ENCODE data around the gene MAP1LC3B.
"Not testable (repeated sequence)": the region's sequence is repeated elsewhere in the genome, so short reads cannot be mapped to it uniquely, and the experiment has no call there.

The MAP1LC3B gene

DNA sequence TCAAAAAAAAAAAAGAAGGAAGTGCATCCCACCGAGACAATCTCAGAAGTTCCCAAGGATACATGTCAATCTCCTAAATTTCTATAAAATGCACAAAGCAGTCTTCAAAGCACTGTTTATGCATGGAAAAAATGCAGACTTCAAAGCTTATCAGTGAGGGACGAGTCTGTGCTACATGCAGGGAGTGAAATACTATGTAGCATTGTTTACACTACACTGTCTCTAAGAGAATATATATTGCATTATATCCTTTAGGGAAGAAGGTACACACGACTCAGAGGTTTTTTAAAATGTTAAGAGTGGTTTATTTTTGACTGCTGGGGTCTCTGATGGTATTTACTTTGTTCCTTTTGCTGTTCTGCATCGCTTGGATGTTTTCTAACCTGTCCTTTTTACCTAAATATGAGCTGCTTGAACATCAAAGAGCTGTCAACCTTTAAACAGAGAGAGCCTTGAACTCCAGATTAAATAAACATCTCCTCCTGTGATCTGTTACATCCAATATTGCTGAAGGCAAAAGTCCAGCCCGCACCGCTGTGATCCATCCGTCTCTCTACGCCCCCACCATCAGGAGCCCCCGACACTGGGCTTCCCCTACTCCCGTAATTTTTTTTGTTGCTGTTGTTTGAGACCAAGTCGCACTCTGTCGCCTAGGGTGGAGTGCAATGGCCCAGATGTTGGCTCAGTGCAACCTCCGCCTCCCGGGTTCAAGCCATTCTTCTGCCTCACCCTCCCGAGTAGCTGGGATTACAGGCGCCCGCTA, 9.9 kb upstream of the MAP1LC3B start:
- CTCF ChIA-PET: interaction anchor here (0.6 kb wide), 1 partner anchor 51 kb away, joined by 3 read pairs; no protein-coding TSS in a partner anchor
- TF ChIP-seq BHLHE40 (IDR thresholded peaks at IDR 0.05; ENCODE audit: borderline replicate concordance) (no peak), ARNT (IDR thresholded peaks at IDR 0.05) (no peak), L3MBTL2 (conservative IDR thresholded peaks at IDR 0.05) (no peak), ZNF384 (IDR thresholded peaks at IDR 0.05) (no peak), FOXM1 (IDR thresholded peaks at IDR 0.05; ENCODE audit: borderline replicate concordance) (no peak), PKNOX1 (IDR thresholded peaks at IDR 0.05) (no peak), SP1 (IDR thresholded peaks at IDR 0.05) (no peak), TARDBP (IDR thresholded peaks at IDR 0.05) (no peak), HDGF (IDR thresholded peaks at IDR 0.05; ENCODE audit: borderline replicate concordance) (no peak), FOXA1 (IDR thresholded peaks at IDR 0.05) (no peak), CTBP1 (IDR thresholded peaks at IDR 0.05; ENCODE audit: borderline replicate concordance) (no peak), SUZ12 (IDR thresholded peaks at IDR 0.05) (no peak), LEF1 (IDR thresholded peaks at IDR 0.05; ENCODE audit: borderline replicate concordance) (no peak), ELF4 (IDR thresholded peaks at IDR 0.05) (no peak), FOXK2 (IDR thresholded peaks at IDR 0.05) (no peak), NFRKB (IDR thresholded peaks at IDR 0.05) (no peak)
- POLR2A ChIA-PET: interaction anchor here (1.3 to 3.0 kb wide), 4 partner anchors 7 to 64 kb away, joined by 4 to 31 read pairs (median 10); partner anchors contain the start of gene C16orf95
- DNase-seq (ENCODE audit: extremely low spot score): no peak

GRCh38 chr16:87383505-87384161, 8.5 kb upstream of the MAP1LC3B start, which contains the start of gene FBXO31:
TSS of gene FBXO31 (minus strand) at chr16:87383776. CDS start at chr16:87383744, 32 bp downstream.
- TF ChIP-seq NFRKB (IDR thresholded peaks at IDR 0.05): no peak
- no peak for TF ChIP-seq FOXA1 (IDR thresholded peaks at IDR 0.05)
- TF ChIP-seq L3MBTL2 (conservative IDR thresholded peaks at IDR 0.05): no peak
- peak; percentile 58 for TF ChIP-seq PKNOX1 (IDR thresholded peaks at IDR 0.05)
- TF ChIP-seq CTBP1 (IDR thresholded peaks at IDR 0.05; ENCODE audit: borderline replicate concordance): peak; percentile 62; the same call in 1 of the 2 replicates
- peak; percentile 40; the same call in 1 of the 2 replicates for TF ChIP-seq LEF1 (IDR thresholded peaks at IDR 0.05; ENCODE audit: borderline replicate concordance)
- TF ChIP-seq BHLHE40 (IDR thresholded peaks at IDR 0.05; ENCODE audit: borderline replicate concordance): no peak
- peak; percentile 51; the same call in 1 of the 2 replicates for TF ChIP-seq FOXM1 (IDR thresholded peaks at IDR 0.05; ENCODE audit: borderline replicate concordance)
- TF ChIP-seq TARDBP (IDR thresholded peaks at IDR 0.05): no peak; the same call in 1 of the 2 replicates
- ChIA-PET POLR2A (interaction anchor here (0.6 to 3.0 kb wide), 21 partner anchors 9 to 611 kb away, joined by 3 to 31 read pairs (median 3); partner anchors contain the start of gene C16orf95), CTCF (interaction anchor here (0.7 to 1.4 kb wide), 2 partner anchors 11 to 252 kb away, joined by 3 to 5 read pairs; no protein-coding TSS in a partner anchor)
- DNase-seq (ENCODE audit: extremely low spot score): peak; percentile 84

- TF ChIP-seq L3MBTL2 (conservative IDR thresholded peaks at IDR 0.05) (peak; percentile 87), FOXA1 (IDR thresholded peaks at IDR 0.05) (no peak)
- ChIA-PET CTCF (interaction anchor here (1.4 kb wide), 1 partner anchor 10 kb away, joined by 5 read pairs; no protein-coding TSS in a partner anchor), POLR2A (interaction anchor here (0.6 to 3.0 kb wide), 20 partner anchors 9 to 611 kb away, joined by 3 to 31 read pairs (median 4); partner anchors contain the start of gene C16orf95)
- DNase-seq (ENCODE audit: extremely low spot score): no peak
Measured at GRCh38 chr16:87384162-87384874, 7.8 kb upstream of the MAP1LC3B start.

DNA sequence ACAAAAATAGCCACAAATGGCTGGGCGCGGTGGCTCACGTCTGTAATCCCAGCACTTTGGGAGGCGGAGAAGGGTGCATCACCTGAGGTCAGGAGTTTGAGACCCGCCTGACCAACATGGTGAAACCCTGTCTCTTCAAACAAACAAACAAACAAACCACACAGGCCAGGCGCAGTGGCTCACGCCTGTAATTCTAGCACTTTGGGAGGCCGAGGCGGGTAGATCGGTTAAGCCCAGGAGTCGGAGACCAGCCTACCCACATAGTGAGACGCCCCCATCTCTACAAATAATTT, 7.3 kb upstream of the MAP1LC3B start:
- POLR2A ChIA-PET: interaction anchor here (1.4 to 3.0 kb wide), 2 partner anchors 67 to 190 kb away, joined by 3 to 31 read pairs; partner anchors contain the start of gene C16orf95
- DNase-seq (ENCODE audit: extremely low spot score); CTCF ChIA-PET: not testable (repeated sequence)

GRCh38 chr16:87387942-87388817, 4.0 kb upstream of the MAP1LC3B start:
- CTCF ChIA-PET: interaction anchor here (1.0 to 1.3 kb wide), 2 partner anchors 63 to 70 kb away, joined by 3 to 4 read pairs; no protein-coding TSS in a partner anchor
- POLR2A ChIA-PET: interaction anchor here (0.6 to 2.8 kb wide), 5 partner anchors 24 to 183 kb away, joined by 3 to 24 read pairs (median 3); partner anchors contain the start of gene C16orf95

More at GRCh38 chr16:87387942-87388817, 4.0 kb upstream of the MAP1LC3B start:
- no peak for TF ChIP-seq FOXA1 (IDR thresholded peaks at IDR 0.05)
- peak; percentile 75; the same call in 1 of the 2 replicates for TF ChIP-seq CTBP1 (IDR thresholded peaks at IDR 0.05; ENCODE audit: borderline replicate concordance)
- TF ChIP-seq LEF1 (IDR thresholded peaks at IDR 0.05; ENCODE audit: borderline replicate concordance): peak; percentile 87
- no peak for TF ChIP-seq BHLHE40 (IDR thresholded peaks at IDR 0.05; ENCODE audit: borderline replicate concordance)
- TF ChIP-seq L3MBTL2 (conservative IDR thresholded peaks at IDR 0.05): peak; percentile 47
- TF ChIP-seq PKNOX1 (IDR thresholded peaks at IDR 0.05): peak; percentile 98
- TF ChIP-seq ELF4 (IDR thresholded peaks at IDR 0.05): peak; percentile 78
- DNase-seq (ENCODE audit: extremely low spot score): peak; percentile 78
